ENCODE measurements around the gene CORO2A.

CORO2A gene

GRCh38 chr9:98219794-98220370 lies 27.4 kb upstream of the CORO2A start:
- no peak for DNase-seq

GRCh38 chr9:98219364-98219716 lies 26.9 kb upstream of the CORO2A start:
- no peak for DNase-seq

- no peak for DNase-seq
Measured at GRCh38 chr9:98218562-98219363, 26.3 kb upstream of the CORO2A start.

GRCh38 chr9:98217255-98217654 lies 24.8 kb upstream of the CORO2A start:
- no peak for DNase-seq

GRCh38 chr9:98216391-98216790 lies 24.0 kb upstream of the CORO2A start:
- DNase-seq, result no peak

GRCh38 chr9:98215821-98216220 lies 23.4 kb upstream of the CORO2A start:
- DNase-seq, result no peak

GRCh38 chr9:98215271-98215670 lies 22.8 kb upstream of the CORO2A start:
- DNase-seq, result no peak

GRCh38 chr9:98214811-98215210 lies 22.4 kb upstream of the CORO2A start:
- no peak for DNase-seq

GRCh38 chr9:98211260-98211659 lies 18.8 kb upstream of the CORO2A start:
- DNase-seq, result no peak

- DNase-seq, result no peak
Measured at GRCh38 chr9:98210435-98210834, 18.0 kb upstream of the CORO2A start.

- no peak for DNase-seq
Measured at GRCh38 chr9:98209530-98209929, 17.1 kb upstream of the CORO2A start.

GRCh38 chr9:98208635-98209034 lies 16.2 kb upstream of the CORO2A start:
- DNase-seq, result no peak

- DNase-seq, result no peak
Measured at GRCh38 chr9:98207606-98208005, 15.2 kb upstream of the CORO2A start.

- no peak for DNase-seq
Measured at GRCh38 chr9:98206754-98207153, 14.3 kb upstream of the CORO2A start.

- no peak for DNase-seq
Measured at GRCh38 chr9:98204692-98205091, 12.3 kb upstream of the CORO2A start.

GRCh38 chr9:98203153-98203552 lies 10.7 kb upstream of the CORO2A start:
- DNase-seq, result no peak

GRCh38 chr9:98202252-98202651 lies 9.8 kb upstream of the CORO2A start:
- DNase-seq, result no peak

GRCh38 chr9:98201749-98202148 lies 9.3 kb upstream of the CORO2A start:
- DNase-seq, result no peak

- no peak for DNase-seq
Measured at GRCh38 chr9:98201102-98201501, 8.7 kb upstream of the CORO2A start.

- no peak for DNase-seq
Measured at GRCh38 chr9:98199388-98200033, 7.1 kb upstream of the CORO2A start.

GRCh38 chr9:98195671-98196070 lies 3.2 kb upstream of the CORO2A start:
- DNase-seq, result no peak

- DNase-seq, result no peak
Measured at GRCh38 chr9:98193336-98193944, 1.0 kb upstream of the CORO2A start.

- peak; percentile 13 to 15 for DNase-seq
Measured at GRCh38 chr9:98191671-98192502, 550 bp downstream of the CORO2A start.

Measured in stimulated activated CD4-positive, alpha-beta T cell treated with anti-CD3 and anti-CD28 coated beads, Interleukin-4, amount 100 ng/mL, for 4 hours (primary cell).